H9 (cell line): ENCODE data around the gene EIF1B. TPM values are rescaled to one million over a fixed set of nuclear protein-coding genes. Genes with fewer than 3 reads are reported as not detected.

ENCODE experiments used
- DNase-seq: peaks from one replicate; pipeline ENCODE4 v3.0.0-alpha.2; 2017
- H2AFZ ChIP-seq: one replicate; pipeline ENCODE4 v1.6.1; 2013; ENCODE audit warnings: mild to moderate bottlenecking, low read length, control low read depth, moderate library complexity
- H2AK5ac ChIP-seq: 2 replicates; pipeline ENCODE4 v1.6.1; 2013; ENCODE audit warnings: low read length, control low read depth, mixed read lengths; ENCODE audit not compliant: insufficient read length
- H2BK120ac ChIP-seq: one replicate; pipeline ENCODE4 v1.6.1; 2013; ENCODE audit warnings: low read depth, mild to moderate bottlenecking, low read length, control low read depth, inconsistent platforms; ENCODE audit not compliant: poor library complexity, severe bottlenecking
- H2BK12ac ChIP-seq: 2 replicates; pipeline ENCODE4 v1.6.1; 2013; ENCODE audit warnings: low read length, control low read depth, mixed read lengths, low read depth; ENCODE audit not compliant: insufficient read length
- H2BK15ac ChIP-seq: 2 replicates; pipeline ENCODE4 v1.6.1; 2013; ENCODE audit warnings: low read depth, low read length, control low read depth
- H2BK20ac ChIP-seq: one replicate; pipeline ENCODE4 v1.6.1; 2013; ENCODE audit warnings: low read depth, mild to moderate bottlenecking, low read length, control low read depth, inconsistent platforms; ENCODE audit not compliant: poor library complexity, severe bottlenecking
- H2BK5ac ChIP-seq: 2 replicates; pipeline ENCODE4 v1.6.1; 2013; ENCODE audit warnings: low read length, control low read depth, mixed read lengths; ENCODE audit not compliant: insufficient read length
- H3K14ac ChIP-seq: 2 replicates; pipeline ENCODE4 v1.6.1; 2013; ENCODE audit warnings: low read length, control low read depth; ENCODE audit not compliant: insufficient read depth
- H3K18ac ChIP-seq: 2 replicates; pipeline ENCODE4 v1.6.1; 2013; ENCODE audit warnings: low read depth, mild to moderate bottlenecking, mixed read lengths, low read length, control low read depth; ENCODE audit not compliant: insufficient read length
- H3K23ac ChIP-seq: 2 replicates; pipeline ENCODE4 v1.6.1; 2013; ENCODE audit warnings: low read length, control low read depth, mixed read lengths, low read depth; ENCODE audit not compliant: insufficient read length
- H3K23me2 ChIP-seq: 2 replicates; pipeline ENCODE4 v1.6.1; 2013; ENCODE audit warnings: low read depth, mild to moderate bottlenecking, mixed read lengths, low read length, control low read depth; ENCODE audit not compliant: insufficient read length, poor library complexity, severe bottlenecking
- H3K27ac ChIP-seq: 2 replicates; pipeline ENCODE4 v1.5.1; 2013; ENCODE audit warnings: low read length, control low read depth, mixed read lengths, low read depth; ENCODE audit not compliant: insufficient read length
- H3K27me3 ChIP-seq: 2 replicates; pipeline ENCODE4 v1.6.1; 2013; ENCODE audit warnings: low read length, control low read depth, inconsistent platforms; ENCODE audit not compliant: insufficient read depth
- H3K4ac ChIP-seq: 2 replicates; pipeline ENCODE4 v1.6.1; 2013; ENCODE audit warnings: low read depth, mild to moderate bottlenecking, control low read depth, inconsistent platforms, low read length, moderate library complexity
- H3K4me1 ChIP-seq: 2 replicates; pipeline ENCODE4 v1.6.1; 2013; ENCODE audit warnings: low read length, control low read depth, inconsistent platforms; ENCODE audit not compliant: insufficient read depth
- H3K4me2 ChIP-seq: 2 replicates; pipeline ENCODE4 v1.6.1; 2013; ENCODE audit warnings: low read length, control low read depth, mixed read lengths; ENCODE audit not compliant: insufficient read length, insufficient read depth
- H3K56ac ChIP-seq: 2 replicates; pipeline ENCODE4 v1.6.1; 2013; ENCODE audit warnings: low read depth, mild to moderate bottlenecking, mixed read lengths, low read length, control low read depth; ENCODE audit not compliant: insufficient read length
- H3K79me1 ChIP-seq: 2 replicates; pipeline ENCODE4 v1.6.1; 2013; ENCODE audit warnings: low read depth, mild to moderate bottlenecking, moderate library complexity, low read length, control low read depth, inconsistent platforms; ENCODE audit not compliant: insufficient read depth, poor library complexity, severe bottlenecking
- H3K79me2 ChIP-seq: 2 replicates; pipeline ENCODE4 v1.6.1; 2013; ENCODE audit warnings: low read length, control low read depth, inconsistent platforms; ENCODE audit not compliant: insufficient read depth
- H3K9ac ChIP-seq: 2 replicates; pipeline ENCODE4 v1.6.1; 2013; ENCODE audit warnings: low read length, control low read depth, mixed read lengths; ENCODE audit not compliant: insufficient read length; ENCODE audit errors: extremely low read depth
- H3K9me3 ChIP-seq: one replicate; pipeline ENCODE4 v1.6.1; 2013; ENCODE audit warnings: low read depth, low read length, inconsistent platforms; ENCODE audit not compliant: control insufficient read depth
- H3T11ph ChIP-seq: one replicate; pipeline ENCODE4 v1.6.1; 2013; ENCODE audit warnings: mild to moderate bottlenecking, low read length, control low read depth, inconsistent platforms
- H4K20me1 ChIP-seq: one replicate; pipeline ENCODE4 v1.6.1; 2013; ENCODE audit not compliant: control insufficient read depth, insufficient read length, insufficient read depth
- H4K5ac ChIP-seq: 2 replicates; pipeline ENCODE4 v1.6.1; 2013; ENCODE audit warnings: low read depth, mild to moderate bottlenecking, mixed read lengths, low read length, control low read depth; ENCODE audit not compliant: insufficient read length
- H4K8ac ChIP-seq: replicated peaks from 2 replicates; pipeline ENCODE4 v1.6.1; 2013; ENCODE audit warnings: low read length, control low read depth, mixed read lengths, low read depth; ENCODE audit not compliant: insufficient read length
- H4K91ac ChIP-seq: 2 replicates; pipeline ENCODE4 v1.6.1; 2013; ENCODE audit warnings: low read depth, mild to moderate bottlenecking, moderate library complexity, mixed read lengths, low read length, control low read depth; ENCODE audit not compliant: insufficient read length
- H3K27ac Mint-ChIP-seq, 3 experiments: 2 replicates in 2 of 3; 3 replicates in 1 of 3; pipeline ENCODE4 v1.8.0; 2020 to 2021; ENCODE audit warnings: mixed read lengths in 3 of 3, mild to moderate bottlenecking in 1 of 3, moderate library complexity in 1 of 3
- H3K27me3 Mint-ChIP-seq: 2 replicates; pipeline ENCODE4 v1.8.0; 2021; ENCODE audit warnings: low read depth, mild to moderate bottlenecking, moderate library complexity, mixed read lengths
- H3K36me3 Mint-ChIP-seq, 3 experiments: 2 replicates in 2 of 3; 3 replicates in 1 of 3; pipeline ENCODE4 v1.8.0; 2020 to 2021; ENCODE audit warnings: low read depth in 3 of 3, mixed read lengths in 3 of 3; ENCODE audit not compliant: insufficient read depth in 1 of 3
- H3K4me1 Mint-ChIP-seq, 2 experiments: 2 replicates each; pipeline ENCODE4 v1.8.0; 2020; ENCODE audit warnings: mixed read lengths in 2 of 2
- H3K4me3 Mint-ChIP-seq, 2 experiments: 2 replicates in 1 of 2; 3 replicates in 1 of 2; pipeline ENCODE4 v1.8.0; 2020 to 2021; ENCODE audit warnings: mild to moderate bottlenecking in 2 of 2, mixed read lengths in 2 of 2, moderate library complexity in 1 of 2
- H3K9me3 Mint-ChIP-seq, 2 experiments: 2 replicates in 1 of 2; 3 replicates in 1 of 2; pipeline ENCODE4 v1.8.0; 2020; ENCODE audit warnings: mild to moderate bottlenecking in 2 of 2, mixed read lengths in 2 of 2, moderate library complexity in 1 of 2
- WGBS: extraction: QIAGEN DNeasy Blood & Tissue Kit; methylation state at CpG from one replicate; pipeline ENCODE4 v1.1.7; 2013; ENCODE audit warnings: missing lambda C conversion rate, low lambda C conversion rate, mixed read lengths; ENCODE audit not compliant: insufficient read length; ENCODE audit errors: extremely low coverage; 5-methylcytosine and 5-hydroxymethylcytosine counted together
- total RNA-seq: library from RNA; stranded (reverse); gene quantifications from 2 replicates; pipeline ENCODE4 v1.2.1, GENCODE V29; 2021
- TF ChIP-seq, protein P1 (sequence below): fragments of 200-600 bp; sonication (generic); conservative IDR thresholded peaks from 3 replicates; pipeline ENCODE4 v1.8.0; 2021; ENCODE audit warnings: antibody characterized with exemption, mild to moderate bottlenecking

Gene EIF1B
- total RNA-seq, 1 experiment from 2014 or later: 133 TPM

- Histone ChIP-seq H3K79me2 (no peaks in the 10 kb centered on the region), H3K18ac (no peak overlapping the region), H4K8ac (no peak overlapping the region), H2BK15ac (no peak overlapping the region), H4K20me1 (no peaks in the 10 kb centered on the region), H2AK5ac (no peak overlapping the region), H4K5ac (no peak overlapping the region), H2BK120ac (no peak overlapping the region), H3K23me2 (no peaks in the 10 kb centered on the region), H3K14ac (no peak overlapping the region), H3K27me3 (no peaks in the 10 kb centered on the region), H3K9ac (no peak overlapping the region), H3K23ac (no peak overlapping the region), H4K91ac (no peak overlapping the region), H3K4me2 (no peak overlapping the region), H2BK12ac (no peak overlapping the region), H3K79me1 (no peaks in the 10 kb centered on the region), H3K4ac (no peak overlapping the region), H3K56ac (no peak overlapping the region), H2BK20ac (no peak overlapping the region), H3K9me3 (no peaks in the 10 kb centered on the region), H3K27ac (no peak overlapping the region), H2AFZ (no peak overlapping the region), H3K4me1 (0 out of 2 replicates have a peak, but pooled peaks cover 4% of the 10 kb centered on the region), H2BK5ac (no peak overlapping the region), H3T11ph (no peak overlapping the region)
- Mint-ChIP-seq H3K4me1 (peaks cover 22 to 27% of the 10 kb centered on the region in 2 experiments), H3K4me3 (no peak overlapping the region), H3K9me3 (no peaks in the 10 kb centered on the region), H3K27ac (no peak overlapping the region), H3K36me3 (no peaks in the 10 kb centered on the region), H3K27me3 (no peaks in the 10 kb centered on the region)
- DNase-seq: no peak
- TF ChIP-seq, protein P1, sequence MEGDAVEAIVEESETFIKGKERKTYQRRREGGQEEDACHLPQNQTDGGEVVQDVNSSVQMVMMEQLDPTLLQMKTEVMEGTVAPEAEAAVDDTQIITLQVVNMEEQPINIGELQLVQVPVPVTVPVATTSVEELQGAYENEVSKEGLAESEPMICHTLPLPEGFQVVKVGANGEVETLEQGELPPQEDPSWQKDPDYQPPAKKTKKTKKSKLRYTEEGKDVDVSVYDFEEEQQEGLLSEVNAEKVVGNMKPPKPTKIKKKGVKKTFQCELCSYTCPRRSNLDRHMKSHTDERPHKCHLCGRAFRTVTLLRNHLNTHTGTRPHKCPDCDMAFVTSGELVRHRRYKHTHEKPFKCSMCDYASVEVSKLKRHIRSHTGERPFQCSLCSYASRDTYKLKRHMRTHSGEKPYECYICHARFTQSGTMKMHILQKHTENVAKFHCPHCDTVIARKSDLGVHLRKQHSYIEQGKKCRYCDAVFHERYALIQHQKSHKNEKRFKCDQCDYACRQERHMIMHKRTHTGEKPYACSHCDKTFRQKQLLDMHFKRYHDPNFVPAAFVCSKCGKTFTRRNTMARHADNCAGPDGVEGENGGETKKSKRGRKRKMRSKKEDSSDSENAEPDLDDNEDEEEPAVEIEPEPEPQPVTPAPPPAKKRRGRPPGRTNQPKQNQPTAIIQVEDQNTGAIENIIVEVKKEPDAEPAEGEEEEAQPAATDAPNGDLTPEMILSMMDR: no peak
- no CpG with 5 or more reads among the region's 4 CpGs for WGBS
Measured at GRCh38 chr3:40324621-40325020, 15.1 kb downstream of the EIF1B start.
